Putamen (tissue), 1 donor: ENCODE results near the gene FGF14.
"Not testable (repeated sequence)": the region's sequence is repeated elsewhere in the genome, so short reads cannot be mapped to it uniquely, and the experiment has no call there.

Experiments
- DNase-seq: peaks from one replicate; pipeline ENCODE4 v3.0.0-alpha.2; 2016; ENCODE audit warnings: low spot score

Gene FGF14

GRCh38 chr13:102136735-102137296, 265.0 kb downstream of the FGF14 start:
- DNase-seq = no peak

DNA sequence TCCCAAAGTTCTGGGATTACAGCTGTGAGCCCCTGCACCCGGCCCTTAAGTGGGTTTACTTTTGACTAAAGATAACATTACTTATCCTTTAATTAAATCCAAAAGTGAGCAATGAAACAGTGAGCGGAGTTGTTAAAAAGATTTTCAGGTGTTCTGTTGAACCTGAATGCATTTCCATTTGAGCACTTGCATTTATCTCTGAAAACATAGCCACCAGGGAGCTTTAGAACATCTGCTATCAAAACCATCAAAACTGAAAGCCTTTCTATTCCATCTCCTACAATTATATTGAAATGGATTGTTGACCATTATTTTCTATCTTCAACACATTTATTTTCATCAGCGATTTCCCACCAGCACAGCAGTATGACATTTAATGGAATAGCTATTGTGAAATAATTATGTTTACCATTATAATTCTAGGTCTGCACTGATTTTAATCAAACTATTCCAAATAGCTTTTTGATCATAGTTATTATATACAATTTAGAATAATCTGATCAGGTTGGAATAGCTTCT, 269.0 kb downstream of the FGF14 start:
- DNase-seq = no peak

GRCh38 chr13:102131246-102131645, 270.6 kb downstream of the FGF14 start:
- DNase-seq = no peak

- no peak for DNase-seq
These were observed 273.5 kb downstream of the FGF14 start for GRCh38 chr13:102128216-102128810.

DNA sequence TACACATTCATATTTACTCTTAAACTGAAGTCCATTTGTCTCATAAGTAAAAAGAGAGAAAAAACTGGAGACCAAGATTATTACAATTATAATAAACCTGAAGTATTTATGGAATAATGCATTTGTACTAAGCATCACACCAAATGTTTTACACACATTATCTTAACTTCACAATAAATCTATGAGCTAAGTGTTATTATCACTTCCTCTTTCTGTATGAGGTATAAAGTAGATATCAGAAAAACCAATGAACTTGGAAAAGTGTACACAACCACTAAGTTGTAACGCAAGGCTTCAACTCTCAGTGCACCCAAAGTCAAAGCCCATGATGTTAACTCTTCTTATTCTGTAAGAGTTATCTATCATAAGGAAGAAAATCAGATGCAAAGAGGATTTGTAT, 274.7 kb downstream of the FGF14 start:
- DNase-seq = no peak

DNA sequence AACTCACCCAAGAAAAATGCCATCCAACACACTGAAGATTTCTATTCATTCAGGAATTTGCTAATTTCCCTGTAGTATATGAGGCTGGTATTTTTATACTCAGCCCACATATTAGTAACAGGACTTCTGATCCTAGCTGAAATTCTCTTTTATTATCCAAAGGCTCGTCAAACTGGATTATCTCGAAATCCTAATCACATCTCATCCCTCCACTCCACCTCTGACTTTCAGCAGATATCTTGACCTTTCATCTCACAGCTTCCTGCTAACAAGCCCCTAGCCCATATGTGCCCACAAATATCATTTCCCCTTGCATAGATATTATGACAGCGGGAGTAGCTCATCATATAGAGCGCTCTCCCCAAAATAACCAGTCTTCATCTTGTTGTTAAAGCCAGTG, 279.7 kb downstream of the FGF14 start:
- DNase-seq = no peak

DNA sequence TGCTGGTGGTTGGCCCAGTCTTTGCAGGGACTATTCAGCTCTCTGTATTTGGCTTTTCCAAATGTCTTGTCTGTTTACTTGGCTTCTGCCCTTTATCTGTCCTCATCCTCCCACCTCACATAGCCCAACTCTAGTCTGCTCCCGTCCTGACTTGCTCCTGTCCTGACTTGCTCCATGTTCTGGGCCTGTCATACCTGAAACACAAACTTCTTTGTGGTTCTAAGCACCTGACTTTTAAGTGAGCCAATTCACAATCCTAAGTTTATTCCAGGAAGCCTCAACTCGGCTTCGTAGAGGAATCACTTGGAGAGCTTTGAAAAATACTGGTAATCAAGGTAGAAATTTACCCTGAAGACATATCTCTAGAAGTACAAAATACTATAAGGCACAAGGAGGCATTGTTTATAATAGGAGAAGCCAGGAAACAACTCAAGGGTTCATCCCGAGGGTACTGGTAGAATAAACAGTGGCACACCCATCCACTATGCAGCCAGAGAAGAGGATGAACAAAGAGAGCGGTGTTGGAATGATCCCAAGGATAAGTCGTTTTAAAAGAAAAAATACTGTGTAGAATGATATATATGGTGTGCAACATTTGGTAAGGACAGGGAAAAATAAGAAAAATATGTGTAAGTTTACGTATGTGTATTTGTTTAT, 284.5 kb downstream of the FGF14 start:
- DNase-seq = no peak

DNA sequence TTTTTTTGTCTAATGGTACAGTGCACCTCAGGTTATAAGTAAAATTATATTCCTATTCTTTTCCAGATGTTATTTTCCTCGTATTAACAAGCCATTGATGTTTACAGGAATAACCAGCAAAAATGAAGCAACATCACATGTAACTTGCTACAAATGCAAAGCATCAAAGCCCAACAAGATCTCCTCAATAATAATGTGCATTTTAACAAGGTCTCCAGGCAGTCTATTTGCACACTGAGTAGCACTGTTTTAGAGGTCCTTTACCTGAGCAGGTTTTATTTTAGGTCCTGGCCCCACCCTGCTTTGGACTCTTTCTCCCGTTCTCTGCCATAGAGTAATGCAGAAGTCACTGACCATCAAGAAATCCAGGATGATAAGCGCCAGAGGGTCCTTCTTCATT, 298.4 kb downstream of the FGF14 start:
- DNase-seq = no peak

- DNase-seq = no peak
These were observed 301.6 kb downstream of the FGF14 start for GRCh38 chr13:102100234-102100633.

GRCh38 chr13:102097708-102098107, 304.1 kb downstream of the FGF14 start:
- no peak for DNase-seq

- DNase-seq = not testable (repeated sequence)
These were observed 308.6 kb downstream of the FGF14 start for GRCh38 chr13:102093288-102093687.

GRCh38 chr13:102091231-102091630, 310.6 kb downstream of the FGF14 start:
- no peak for DNase-seq

GRCh38 chr13:102090532-102090931, 311.3 kb downstream of the FGF14 start:
- DNase-seq = no peak

GRCh38 chr13:102089722-102090121, 312.1 kb downstream of the FGF14 start:
- DNase-seq = no peak

DNA sequence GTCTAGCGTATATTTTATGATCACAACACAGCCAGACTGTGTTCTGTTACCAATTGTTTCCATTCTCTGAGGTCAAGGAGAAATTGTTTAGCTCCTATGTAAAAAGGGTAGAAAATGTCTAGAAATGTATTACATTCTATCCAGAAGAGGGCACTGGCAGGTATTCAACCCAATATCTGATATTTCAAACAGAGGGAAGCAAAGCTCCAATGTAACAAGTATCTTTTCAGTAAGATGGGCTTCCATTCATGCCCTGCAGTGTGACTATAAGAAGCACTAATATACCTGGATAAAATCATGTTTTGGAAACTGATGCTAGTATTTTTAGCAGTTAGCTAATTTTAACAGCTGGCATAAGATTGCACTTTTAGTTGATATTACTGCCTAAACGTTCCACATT, 312.7 kb downstream of the FGF14 start:
- DNase-seq = no peak

- no peak for DNase-seq
These were observed 328.6 kb downstream of the FGF14 start for GRCh38 chr13:102073251-102073650.

DNA sequence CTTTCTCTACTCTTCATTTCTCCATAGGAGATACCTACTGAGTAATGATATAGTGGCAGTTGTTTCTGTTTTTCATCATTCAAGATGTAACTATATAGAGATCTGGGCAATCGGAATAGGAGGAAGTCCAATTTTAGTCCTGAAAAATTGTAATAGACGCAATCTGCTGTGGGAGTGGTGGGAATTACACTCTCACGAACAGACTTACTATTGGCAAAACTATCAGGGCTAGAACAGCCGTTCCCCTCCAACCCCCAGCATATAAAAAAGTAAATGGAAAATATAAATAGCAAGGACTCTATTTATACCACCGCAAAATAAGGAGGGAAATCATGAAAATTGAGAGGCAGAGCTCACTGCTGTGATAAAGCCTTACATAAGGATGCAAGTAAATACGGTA, 330.1 kb downstream of the FGF14 start:
- DNase-seq = no peak

DNA sequence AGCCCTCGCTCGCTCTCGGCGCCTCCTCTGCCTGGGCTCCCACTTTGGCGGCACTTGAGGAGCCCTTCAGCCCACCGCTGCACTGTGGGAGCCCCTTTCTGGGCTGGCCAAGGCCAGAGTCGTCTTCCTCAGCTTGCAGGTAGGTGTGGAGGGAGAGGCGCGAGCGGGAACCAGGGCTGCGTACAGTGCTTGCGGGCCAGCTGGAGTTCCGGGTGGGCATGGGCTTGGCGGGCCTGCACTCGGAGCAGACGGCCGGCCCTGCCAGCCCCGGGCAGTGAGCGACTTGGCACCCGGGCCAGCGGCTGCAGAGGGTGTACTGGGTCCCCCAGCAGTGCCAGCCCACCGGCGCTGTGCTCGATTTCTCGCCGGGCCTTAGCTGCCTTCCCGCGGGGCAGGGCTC, 333.5 kb downstream of the FGF14 start:
- not testable (repeated sequence) for DNase-seq

DNA sequence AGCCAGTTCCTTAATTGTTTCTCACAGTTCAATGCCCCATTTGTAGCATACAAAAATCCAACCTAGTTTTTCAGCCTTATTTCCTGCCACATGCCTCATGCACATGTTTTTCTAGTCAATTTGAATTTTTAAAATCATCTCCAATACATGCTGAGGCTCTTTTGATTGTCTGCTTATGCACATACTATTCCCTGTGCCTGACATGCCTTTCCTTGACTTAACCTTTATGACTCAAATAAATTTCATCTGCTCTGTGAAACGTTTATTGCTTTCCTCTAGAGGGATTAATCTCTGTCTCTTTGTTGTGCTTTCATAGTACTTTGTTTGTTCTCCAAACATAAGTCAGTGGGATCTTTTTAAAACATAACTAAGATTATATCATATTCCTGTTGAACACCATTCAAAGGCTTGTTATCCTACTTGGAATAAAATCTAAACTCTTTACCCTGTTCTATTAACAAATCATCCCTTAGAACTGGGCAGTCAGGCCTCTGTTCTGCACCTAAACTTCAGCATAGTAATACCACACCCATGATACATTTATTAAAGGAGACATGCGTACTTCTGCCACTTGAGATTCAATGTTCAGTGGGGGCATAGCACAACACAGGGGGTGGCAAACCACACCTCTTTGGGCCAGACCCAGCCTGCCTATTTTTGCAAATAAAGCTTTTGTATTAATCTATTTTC, 346.6 kb downstream of the FGF14 start:
- DNase-seq = no peak

DNA sequence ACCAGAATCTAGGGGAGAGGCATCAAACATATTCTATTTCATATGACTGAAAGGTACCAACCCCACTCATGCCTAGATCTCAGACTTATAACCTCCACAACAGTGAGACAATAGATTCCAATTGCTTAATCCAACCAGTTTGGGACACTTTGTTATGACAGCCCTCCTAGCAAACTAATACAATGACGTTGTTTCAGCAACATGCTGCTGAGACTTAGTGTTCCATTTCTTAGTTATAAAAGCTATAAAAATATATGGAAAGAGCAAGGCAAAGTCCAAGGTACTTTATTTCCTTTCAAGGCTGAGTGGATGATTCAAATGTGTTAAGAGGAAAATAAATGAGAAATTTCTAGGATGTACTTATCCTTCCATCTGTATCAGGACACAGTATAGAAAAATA, 352.0 kb downstream of the FGF14 start:
- DNase-seq = no peak

- DNase-seq = no peak
These were observed 356.1 kb downstream of the FGF14 start for GRCh38 chr13:102045731-102046130.

DNA sequence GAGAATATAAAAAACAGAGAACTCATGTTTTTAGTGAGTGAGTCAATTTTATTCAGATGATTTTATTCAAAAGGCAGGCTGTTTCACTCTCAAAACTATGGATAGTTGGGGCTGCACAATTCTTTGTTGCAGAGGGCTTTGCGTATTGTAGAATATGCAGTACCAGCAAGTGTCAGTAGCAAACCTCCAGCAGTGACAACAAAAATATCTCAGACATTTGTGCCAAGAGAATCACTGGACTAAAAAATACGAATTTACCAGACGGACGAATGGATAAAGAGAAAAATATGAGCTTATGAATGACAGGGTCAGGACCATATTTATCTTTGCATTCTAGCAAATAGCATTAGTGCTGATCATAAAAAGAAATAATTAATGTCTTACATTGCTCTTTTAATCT, 359.1 kb downstream of the FGF14 start:
- DNase-seq = no peak

DNA sequence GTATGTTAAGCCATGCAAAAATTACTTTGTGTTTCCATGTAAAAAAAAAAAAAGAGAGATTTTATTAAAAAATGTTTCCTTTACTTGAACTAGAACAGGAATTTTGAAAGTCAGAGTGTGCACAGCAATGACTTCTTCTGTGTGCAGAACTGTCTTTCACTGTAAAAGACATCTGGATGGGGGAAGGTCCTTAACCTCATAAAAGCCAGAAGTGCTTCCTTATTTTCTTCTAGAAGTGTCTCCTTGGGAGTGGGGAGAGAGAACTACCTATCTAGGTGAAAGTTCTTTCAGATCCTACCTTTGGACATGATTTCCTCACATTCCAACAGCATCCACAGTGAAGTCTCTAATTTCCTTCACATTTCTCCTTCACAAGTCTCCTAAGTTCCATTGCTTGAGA, 360.3 kb downstream of the FGF14 start:
- no peak for DNase-seq
